Measurements from ENCODE around the gene C2orf76. TPM values are rescaled to one million over a fixed set of nuclear protein-coding genes. Genes with fewer than 3 reads are reported as not detected.

Gene C2orf76
- polyA plus RNA-seq, 2 of the 4 experiments (the other 2 are of a cell fraction) = 16.6 to 34.3 TPM

DNA sequence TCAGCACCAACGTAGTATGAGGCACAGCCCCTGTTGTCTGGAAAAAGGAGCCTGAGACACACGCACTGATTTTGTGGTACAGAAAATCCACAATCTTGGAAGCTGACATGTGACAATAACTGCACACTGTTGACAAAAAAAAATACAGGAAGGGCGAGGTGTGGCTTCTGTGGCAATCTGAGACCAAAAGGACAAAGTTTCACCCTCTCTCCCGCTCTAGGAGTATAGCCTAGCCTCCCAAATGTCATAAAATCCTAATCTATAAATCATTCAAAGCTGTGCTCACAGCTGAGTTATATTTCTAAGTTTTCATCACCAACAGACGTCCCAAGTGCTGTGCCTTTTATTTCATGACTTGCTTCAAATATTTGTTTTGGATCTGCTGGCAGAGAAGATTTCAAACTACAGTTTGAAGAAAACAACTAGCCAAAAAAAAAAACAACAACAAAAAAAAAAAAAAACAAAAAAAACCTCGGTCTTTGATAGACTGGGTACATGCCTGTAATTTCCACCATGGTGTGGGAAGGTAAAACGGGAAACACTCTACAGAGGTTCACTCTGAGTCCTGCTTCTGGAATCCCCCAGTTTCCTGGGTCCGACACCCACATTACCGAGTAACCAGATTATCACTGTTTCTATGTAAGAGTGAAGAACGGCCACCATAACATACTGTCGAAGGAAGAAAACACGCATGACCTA, 61.0 kb downstream of the C2orf76 start:
- DNase-seq (ENCODE audit: low read depth in 1 of 2, low spot score in 1 of 2) = no peak
- ATAC-seq = no peak
- FAIRE-seq = no peak
- CTCF ChIA-PET = interaction anchor here (0.7 kb wide), 1 partner anchor 295 kb away, joined by 3 read pairs; no protein-coding TSS in a partner anchor
- TF ChIP-seq, protein P1, sequence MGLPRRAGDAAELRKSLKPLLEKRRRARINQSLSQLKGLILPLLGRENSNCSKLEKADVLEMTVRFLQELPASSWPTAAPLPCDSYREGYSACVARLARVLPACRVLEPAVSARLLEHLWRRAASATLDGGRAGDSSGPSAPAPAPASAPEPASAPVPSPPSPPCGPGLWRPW (IDR thresholded peaks at IDR 0.05) = no peak
- TF ChIP-seq MAFK (IDR thresholded peaks at IDR 0.05; ENCODE audit: partially characterized antibody) (no peak), ZC3H11A (IDR thresholded peaks at IDR 0.05) (no peak), MYC (IDR thresholded peaks at IDR 0.05; ENCODE audit: borderline replicate concordance, low read length) (no peak)
- TF ChIP-seq, protein P2, sequence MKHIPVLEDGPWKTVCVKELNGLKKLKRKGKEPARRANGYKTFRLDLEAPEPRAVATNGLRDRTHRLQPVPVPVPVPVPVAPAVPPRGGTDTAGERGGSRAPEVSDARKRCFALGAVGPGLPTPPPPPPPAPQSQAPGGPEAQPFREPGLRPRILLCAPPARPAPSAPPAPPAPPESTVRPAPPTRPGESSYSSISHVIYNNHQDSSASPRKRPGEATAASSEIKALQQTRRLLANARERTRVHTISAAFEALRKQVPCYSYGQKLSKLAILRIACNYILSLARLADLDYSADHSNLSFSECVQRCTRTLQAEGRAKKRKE (CRISPR knock-in tag; IDR thresholded peaks at IDR 0.05; ENCODE audit: low read depth) = no peak
- WGBS (ENCODE audit: missing lambda C conversion rate) = 60% methylated on average over 12 of the region's 12 CpGs
- Histone ChIP-seq H3K9me3 (no peaks in the 10 kb centered on the region), H3K4me2 (no peak overlapping the region), H3K4me1 (no peaks in the 10 kb centered on the region), H3K4me3 (no peak overlapping the region), H3K27ac (no peak overlapping the region)
- POLR2A ChIA-PET = interaction anchor here (0.7 kb wide), 1 partner anchor 104 kb away, joined by 6 read pairs; no protein-coding TSS in a partner anchor

DNA sequence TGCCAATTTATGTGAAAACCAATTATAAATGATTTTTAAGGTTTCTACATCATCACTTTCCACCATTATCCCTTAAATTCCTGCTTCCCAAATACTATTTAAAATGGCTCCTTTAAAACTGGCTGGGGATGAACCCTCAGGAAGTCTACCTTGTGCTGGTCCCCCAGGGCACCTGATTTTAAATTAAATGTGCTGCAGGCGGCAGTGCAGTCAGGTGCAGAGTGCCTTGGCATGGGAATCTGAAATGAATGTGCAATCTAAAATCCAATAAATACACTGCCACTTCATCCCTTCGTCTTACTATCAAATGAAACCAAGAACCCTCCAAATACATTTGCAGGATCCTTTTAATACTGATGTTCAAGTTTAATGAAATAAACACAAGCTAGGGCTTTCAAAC, 61.8 kb downstream of the C2orf76 start:
- ChIA-PET CTCF (interaction anchor here (1.9 kb wide), 1 partner anchor 14 kb away, joined by 13 read pairs; no protein-coding TSS in a partner anchor), POLR2A (no interaction called here)
- TF ChIP-seq JUN (IDR thresholded peaks at IDR 0.05) (no peak), RNF2 (IDR thresholded peaks at IDR 0.05; ENCODE audit: borderline replicate concordance, low read depth) (no peak), CHD2 (IDR thresholded peaks at IDR 0.05; ENCODE audit: low read length, partially characterized antibody) (no peak), EP300 (IDR thresholded peaks at IDR 0.05) (no peak), PHF8 (IDR thresholded peaks at IDR 0.05; ENCODE audit: borderline replicate concordance, low read depth) (no peak), ZC3H11A (IDR thresholded peaks at IDR 0.05) (no peak), CBX2 (IDR thresholded peaks at IDR 0.05; ENCODE audit: borderline replicate concordance, low read depth) (no peak), SREBF2 (IDR thresholded peaks at IDR 0.05) (no peak), HOXA7 (CRISPR knock-in tag; IDR thresholded peaks at IDR 0.05) (no peak)
- TF ChIP-seq, protein P2 (CRISPR knock-in tag; IDR thresholded peaks at IDR 0.05; ENCODE audit: low read depth) = no peak
- TF ChIP-seq, protein P3, sequence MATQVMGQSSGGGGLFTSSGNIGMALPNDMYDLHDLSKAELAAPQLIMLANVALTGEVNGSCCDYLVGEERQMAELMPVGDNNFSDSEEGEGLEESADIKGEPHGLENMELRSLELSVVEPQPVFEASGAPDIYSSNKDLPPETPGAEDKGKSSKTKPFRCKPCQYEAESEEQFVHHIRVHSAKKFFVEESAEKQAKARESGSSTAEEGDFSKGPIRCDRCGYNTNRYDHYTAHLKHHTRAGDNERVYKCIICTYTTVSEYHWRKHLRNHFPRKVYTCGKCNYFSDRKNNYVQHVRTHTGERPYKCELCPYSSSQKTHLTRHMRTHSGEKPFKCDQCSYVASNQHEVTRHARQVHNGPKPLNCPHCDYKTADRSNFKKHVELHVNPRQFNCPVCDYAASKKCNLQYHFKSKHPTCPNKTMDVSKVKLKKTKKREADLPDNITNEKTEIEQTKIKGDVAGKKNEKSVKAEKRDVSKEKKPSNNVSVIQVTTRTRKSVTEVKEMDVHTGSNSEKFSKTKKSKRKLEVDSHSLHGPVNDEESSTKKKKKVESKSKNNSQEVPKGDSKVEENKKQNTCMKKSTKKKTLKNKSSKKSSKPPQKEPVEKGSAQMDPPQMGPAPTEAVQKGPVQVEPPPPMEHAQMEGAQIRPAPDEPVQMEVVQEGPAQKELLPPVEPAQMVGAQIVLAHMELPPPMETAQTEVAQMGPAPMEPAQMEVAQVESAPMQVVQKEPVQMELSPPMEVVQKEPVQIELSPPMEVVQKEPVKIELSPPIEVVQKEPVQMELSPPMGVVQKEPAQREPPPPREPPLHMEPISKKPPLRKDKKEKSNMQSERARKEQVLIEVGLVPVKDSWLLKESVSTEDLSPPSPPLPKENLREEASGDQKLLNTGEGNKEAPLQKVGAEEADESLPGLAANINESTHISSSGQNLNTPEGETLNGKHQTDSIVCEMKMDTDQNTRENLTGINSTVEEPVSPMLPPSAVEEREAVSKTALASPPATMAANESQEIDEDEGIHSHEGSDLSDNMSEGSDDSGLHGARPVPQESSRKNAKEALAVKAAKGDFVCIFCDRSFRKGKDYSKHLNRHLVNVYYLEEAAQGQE (IDR thresholded peaks at IDR 0.05) = no peak
- no peak overlapping the region for H3K4me2 ChIP-seq
- no peaks in the 10 kb centered on the region for H3K4me1 ChIP-seq
- no peak for FAIRE-seq
- no peak overlapping the region for H3K4me3 ChIP-seq
- ATAC-seq = no peak
- H3K27ac ChIP-seq = no peak overlapping the region
- WGBS (ENCODE audit: missing lambda C conversion rate) = 91% methylated on average over 2 of the region's 2 CpGs
- H3K9me3 ChIP-seq = no peaks in the 10 kb centered on the region
- no peak for DNase-seq (ENCODE audit: low read depth in 1 of 2, low spot score in 1 of 2)

DNA sequence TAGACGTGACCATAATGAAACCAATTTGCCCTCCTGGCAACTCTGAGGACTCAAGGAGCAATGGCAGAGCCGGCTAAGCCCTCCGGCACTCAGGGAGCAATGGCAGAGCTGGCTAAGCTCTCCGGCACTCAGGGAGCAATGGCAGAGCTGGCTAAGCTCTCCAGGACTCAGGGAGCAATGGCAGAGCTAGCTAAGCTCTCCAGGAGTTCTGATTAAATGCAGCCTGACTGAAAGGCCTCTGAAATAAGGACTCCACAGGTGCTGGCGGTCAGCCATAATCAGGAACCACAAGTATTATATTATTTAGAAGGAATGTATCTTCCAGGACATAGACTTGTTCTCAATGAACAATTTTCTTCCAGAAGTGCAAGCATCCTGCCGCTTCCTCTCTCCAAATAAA, 65.2 kb downstream of the C2orf76 start:
- 84% methylated on average over 6 of the region's 6 CpGs for WGBS (ENCODE audit: missing lambda C conversion rate)
- H3K4me1 ChIP-seq = no peaks in the 10 kb centered on the region
- CTCF ChIA-PET = interaction anchor here (1.2 to 3.0 kb wide), 3 partner anchors 10 to 291 kb away, joined by 3 to 23 read pairs (median 4); no protein-coding TSS in a partner anchor
- no peaks in the 10 kb centered on the region for H3K9me3 ChIP-seq
- FAIRE-seq (no peak), ATAC-seq (no peak), DNase-seq (ENCODE audit: low read depth in 1 of 2, low spot score in 1 of 2) (no peak)
- TF ChIP-seq ZFP36 (IDR thresholded peaks at IDR 0.05; ENCODE audit: borderline replicate concordance, partially characterized antibody) (no peak), POLR2AphosphoS2 (conservative IDR thresholded peaks at IDR 0.05; ENCODE audit: low read length) (no peak), RFX5 (IDR thresholded peaks at IDR 0.05) (no peak)
- no peak overlapping the region for H3K27ac ChIP-seq
- H3K4me3 ChIP-seq = no peak overlapping the region
- no peak overlapping the region for H3K4me2 ChIP-seq
- POLR2A ChIA-PET = no interaction called here

Data from A549 (cell line).